Keratinocyte (primary cell): ENCODE data around the gene NUCKS1. TPM values are rescaled to one million over a fixed set of nuclear protein-coding genes. Genes with fewer than 3 reads are reported as not detected.

Experiments used
- DNase-seq: peaks from one replicate; pipeline ENCODE4 v3.0.0-alpha.2; 2011; ENCODE audit warnings: low read depth, missing footprints, low spot score
- FAIRE-seq: peaks from 2 replicates; lab custom pipeline; 2011; peaks lifted over from hg19 to GRCh38; lab: Jason Lieb, UNC
- H2AFZ ChIP-seq: 2 replicates; pipeline ENCODE4 v1.6.0; 2012; ENCODE audit warnings: low read length, control low read depth, inconsistent platforms; ENCODE audit not compliant: control insufficient read depth
- H3K27ac ChIP-seq: 2 replicates; pipeline ENCODE4 v1.5.1; 2011; ENCODE audit warnings: low read length; ENCODE audit not compliant: control insufficient read depth, insufficient read depth
- H3K27me3 ChIP-seq: 3 replicates; pipeline ENCODE4 v1.6.0; 2011; ENCODE audit warnings: low read length; ENCODE audit not compliant: control insufficient read depth, insufficient read depth; ENCODE audit errors: extremely low read depth
- H3K36me3 ChIP-seq, 2 experiments: 2 replicates in 1 of 2; 3 replicates in 1 of 2; pipeline ENCODE4 v1.5.1; 2011; ENCODE audit warnings: low read length in 2 of 2, mild to moderate bottlenecking in 1 of 2; ENCODE audit not compliant: control insufficient read depth in 2 of 2, insufficient read depth in 2 of 2; ENCODE audit errors: extremely low read depth in 1 of 2
- H3K4me1 ChIP-seq: 3 replicates; pipeline ENCODE4 v1.5.1; 2011; ENCODE audit warnings: low read length; ENCODE audit not compliant: control insufficient read depth, insufficient read depth; ENCODE audit errors: extremely low read depth
- H3K4me2 ChIP-seq: 3 replicates; pipeline ENCODE4 v1.6.0; 2011; ENCODE audit warnings: low read depth, low read length; ENCODE audit not compliant: control insufficient read depth, insufficient read depth; ENCODE audit errors: extremely low read depth
- H3K4me3 ChIP-seq, 3 experiments: fragments of 200-600 bp in 1 of 3; sonication (generic) in 1 of 3; 2 replicates in 2 of 3; 3 replicates in 1 of 3; pipeline ENCODE4 v1.5.1; 2011 to 2016; ENCODE audit warnings: low read length in 3 of 3, mild to moderate bottlenecking in 3 of 3, control low read depth in 2 of 3, inconsistent platforms in 1 of 3, low read depth in 1 of 3, mixed read lengths in 1 of 3, mixed run types in 1 of 3, moderate library complexity in 1 of 3; ENCODE audit not compliant: control insufficient read depth in 2 of 3, insufficient read depth in 2 of 3; ENCODE audit errors: extremely low read depth in 1 of 3
- H3K79me2 ChIP-seq: 2 replicates; pipeline ENCODE4 v1.6.0; 2012; ENCODE audit warnings: low read length; ENCODE audit not compliant: control insufficient read depth, insufficient read depth
- H3K9ac ChIP-seq: 3 replicates; pipeline ENCODE4 v1.6.0; 2011; ENCODE audit warnings: low read length; ENCODE audit not compliant: control insufficient read depth, insufficient read depth; ENCODE audit errors: extremely low read depth
- H3K9me1 ChIP-seq: 3 replicates; pipeline ENCODE4 v1.6.0; 2011; ENCODE audit warnings: low read length; ENCODE audit not compliant: control insufficient read depth, insufficient read depth; ENCODE audit errors: extremely low read depth
- H3K9me3 ChIP-seq: 2 replicates; pipeline ENCODE4 v1.5.1; 2012; ENCODE audit warnings: low read depth, low read length; ENCODE audit not compliant: control insufficient read depth
- H4K20me1 ChIP-seq: 3 replicates; pipeline ENCODE4 v1.6.0; 2011; ENCODE audit warnings: low read length; ENCODE audit not compliant: control insufficient read depth, insufficient read depth; ENCODE audit errors: extremely low read depth
- EZH2 ChIP-seq: IDR thresholded peaks from one replicate; pipeline ENCODE4 v1.6.1; 2012; ENCODE audit warnings: inconsistent platforms, mild to moderate bottlenecking, low read length, moderate library complexity
- dilution Hi-C: fragments of 300-500 bp; cut with MboI; formaldehyde crosslinking; loops from one replicate; pipeline ENCODE4 v1.7.0; 2020; ENCODE audit warnings: low sequenced_read_pairs; ENCODE audit not compliant: extremely low pct_ligation_motif_present
- polyA plus RNA-seq, 5 experiments: library from polyadenylated mRNA; depleted of rRNA in 3 of 5; stranded (reverse) in 3 of 5; stranded (forward) in 1 of 5; unstranded in 1 of 5; fragments of >200 nt; gene quantifications; 1 replicate in 1 of 5; 2 replicates in 3 of 5; 3 replicates in 1 of 5; pipeline versions ENCODE4 v1.2.1 to v1.2.3, GENCODE V29; 2011 to 2012; ENCODE audit warnings: missing spikeins in 2 of 5, low read depth in 1 of 5, low replicate concordance in 1 of 5
- TF ChIP-seq, protein P1 (sequence below), 3 experiments: IDR thresholded peaks in 1 of 3; conservative IDR thresholded peaks in 1 of 3; optimal IDR thresholded peaks in 1 of 3; 2 replicates in 2 of 3; 3 replicates in 1 of 3; pipeline versions ENCODE3 to v1.5.1; 2011; ENCODE audit warnings: low read length in 3 of 3, mild to moderate bottlenecking in 3 of 3, moderate library complexity in 2 of 3, control low read depth in 1 of 3, inconsistent platforms in 1 of 3; ENCODE audit not compliant: insufficient read depth in 2 of 3; ENCODE audit errors: extremely low read depth in 1 of 3

The NUCKS1 gene
- polyA plus RNA-seq, 1 donor (not counting 4 experiments of a cell fraction or from before 2014, with no cell fraction given): 71.6 TPM

DNA sequence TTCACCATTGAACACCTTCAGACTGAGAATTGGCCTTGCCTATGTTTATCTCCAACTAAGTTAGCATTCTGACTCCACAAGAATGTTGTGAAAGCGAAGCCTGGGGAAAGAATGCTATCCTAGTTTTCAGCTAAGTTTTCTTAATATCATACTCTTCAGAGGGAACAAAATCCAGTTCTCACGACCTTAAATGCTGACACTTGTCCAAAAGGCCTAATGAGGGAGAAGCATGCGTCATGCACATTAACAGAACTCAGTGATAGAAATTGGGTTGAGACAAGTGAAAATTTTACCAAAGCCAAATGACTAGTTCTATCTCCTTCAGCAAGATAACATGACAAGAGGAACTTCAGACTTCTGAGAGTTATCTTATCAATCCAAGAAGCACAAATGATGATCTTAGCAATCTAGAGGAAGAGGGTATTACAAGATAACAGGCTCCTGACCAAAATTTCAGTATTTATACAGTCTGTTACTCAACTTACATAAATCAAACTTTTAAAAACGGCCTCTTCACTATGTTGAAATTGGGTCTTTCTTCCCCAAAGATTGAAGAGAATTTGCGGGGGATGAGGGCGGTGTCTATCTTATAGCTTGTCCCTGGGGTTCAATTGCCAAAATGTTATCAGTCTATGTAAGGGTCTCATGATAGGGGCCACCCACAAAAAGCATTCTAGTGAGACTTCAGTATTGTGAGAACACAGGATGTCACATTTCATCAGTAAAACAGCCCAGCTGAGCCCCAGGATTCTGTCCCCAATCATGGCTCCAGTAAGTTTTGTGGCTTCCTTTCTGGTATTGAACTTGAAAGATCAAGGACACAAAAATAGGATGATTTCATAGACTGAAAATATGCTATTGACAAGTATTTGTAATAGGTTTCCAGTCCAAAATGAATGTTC, 43.1 kb downstream of the NUCKS1 start:
- H3K36me3 ChIP-seq: peaks cover 11 to 31% of the 10 kb centered on the region in 2 experiments
- no peaks in the 10 kb centered on the region for H3K79me2 ChIP-seq
- H3K27ac ChIP-seq: no peak overlapping the region
- no peak overlapping the region for H3K4me3 ChIP-seq
- dilution Hi-C loops: no loop called here
- H3K4me1 ChIP-seq: no peaks in the 10 kb centered on the region
- H2AFZ ChIP-seq: no peak overlapping the region
- no peaks in the 10 kb centered on the region for H3K9me3 ChIP-seq
- no peak overlapping the region for H3K4me2 ChIP-seq
- no peaks in the 10 kb centered on the region for H3K9me1 ChIP-seq
- TF ChIP-seq, protein P1, sequence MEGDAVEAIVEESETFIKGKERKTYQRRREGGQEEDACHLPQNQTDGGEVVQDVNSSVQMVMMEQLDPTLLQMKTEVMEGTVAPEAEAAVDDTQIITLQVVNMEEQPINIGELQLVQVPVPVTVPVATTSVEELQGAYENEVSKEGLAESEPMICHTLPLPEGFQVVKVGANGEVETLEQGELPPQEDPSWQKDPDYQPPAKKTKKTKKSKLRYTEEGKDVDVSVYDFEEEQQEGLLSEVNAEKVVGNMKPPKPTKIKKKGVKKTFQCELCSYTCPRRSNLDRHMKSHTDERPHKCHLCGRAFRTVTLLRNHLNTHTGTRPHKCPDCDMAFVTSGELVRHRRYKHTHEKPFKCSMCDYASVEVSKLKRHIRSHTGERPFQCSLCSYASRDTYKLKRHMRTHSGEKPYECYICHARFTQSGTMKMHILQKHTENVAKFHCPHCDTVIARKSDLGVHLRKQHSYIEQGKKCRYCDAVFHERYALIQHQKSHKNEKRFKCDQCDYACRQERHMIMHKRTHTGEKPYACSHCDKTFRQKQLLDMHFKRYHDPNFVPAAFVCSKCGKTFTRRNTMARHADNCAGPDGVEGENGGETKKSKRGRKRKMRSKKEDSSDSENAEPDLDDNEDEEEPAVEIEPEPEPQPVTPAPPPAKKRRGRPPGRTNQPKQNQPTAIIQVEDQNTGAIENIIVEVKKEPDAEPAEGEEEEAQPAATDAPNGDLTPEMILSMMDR (optimal IDR thresholded peaks at IDR 0.05 in 1 of 3, IDR thresholded peaks at IDR 0.05 in 1 of 3, conservative IDR thresholded peaks at IDR 0.05 in 1 of 3; ENCODE audit: extremely low read depth in 1 of 3, insufficient read depth in 2 of 3, low read length in 3 of 3): no peak
- TF ChIP-seq EZH2: no peak
- no peaks in the 10 kb centered on the region for H3K27me3 ChIP-seq
- FAIRE-seq (no peak), DNase-seq (no peak)
- H3K9ac ChIP-seq: no peak overlapping the region
- no peaks in the 10 kb centered on the region for H4K20me1 ChIP-seq

GRCh38 chr1:205704903-205705302, 45.1 kb downstream of the NUCKS1 start:
- H2AFZ ChIP-seq: no peak overlapping the region
- dilution Hi-C loops: no loop called here
- DNase-seq (no peak), FAIRE-seq (no peak)
- no peak for TF ChIP-seq EZH2
- TF ChIP-seq, protein P1 (optimal IDR thresholded peaks at IDR 0.05 in 1 of 3, IDR thresholded peaks at IDR 0.05 in 1 of 3, conservative IDR thresholded peaks at IDR 0.05 in 1 of 3; ENCODE audit: extremely low read depth in 1 of 3, insufficient read depth in 2 of 3, low read length in 3 of 3): no peak
- H4K20me1 ChIP-seq: no peaks in the 10 kb centered on the region
- H3K4me3 ChIP-seq: no peak overlapping the region
- no peaks in the 10 kb centered on the region for H3K9me3 ChIP-seq
- H3K4me1 ChIP-seq: no peaks in the 10 kb centered on the region
- H3K36me3 ChIP-seq: peaks cover 4 to 19% of the 10 kb centered on the region in 2 experiments
- no peak overlapping the region for H3K4me2 ChIP-seq
- no peak overlapping the region for H3K27ac ChIP-seq
- no peaks in the 10 kb centered on the region for H3K27me3 ChIP-seq
- H3K9me1 ChIP-seq: no peaks in the 10 kb centered on the region
- H3K79me2 ChIP-seq: no peaks in the 10 kb centered on the region
- H3K9ac ChIP-seq: no peak overlapping the region
